ENCODE data around the gene YEATS4.

The YEATS4 gene

GRCh38 chr12:69341328-69341727 lies 18.2 kb upstream of the YEATS4 start:
- no peak for DNase-seq (ENCODE audit: extremely low read depth in 1 of 2, low read depth in 1 of 2)

GRCh38 chr12:69342421-69342820 lies 17.1 kb upstream of the YEATS4 start:
- no peak for DNase-seq (ENCODE audit: extremely low read depth in 1 of 2, low read depth in 1 of 2)

- no peak for DNase-seq (ENCODE audit: extremely low read depth in 1 of 2, low read depth in 1 of 2)
These were observed 16.2 kb upstream of the YEATS4 start for GRCh38 chr12:69343357-69343756.

GRCh38 chr12:69343885-69344612 lies 15.5 kb upstream of the YEATS4 start:
- no peak for DNase-seq (ENCODE audit: extremely low read depth in 1 of 2, low read depth in 1 of 2)

DNA sequence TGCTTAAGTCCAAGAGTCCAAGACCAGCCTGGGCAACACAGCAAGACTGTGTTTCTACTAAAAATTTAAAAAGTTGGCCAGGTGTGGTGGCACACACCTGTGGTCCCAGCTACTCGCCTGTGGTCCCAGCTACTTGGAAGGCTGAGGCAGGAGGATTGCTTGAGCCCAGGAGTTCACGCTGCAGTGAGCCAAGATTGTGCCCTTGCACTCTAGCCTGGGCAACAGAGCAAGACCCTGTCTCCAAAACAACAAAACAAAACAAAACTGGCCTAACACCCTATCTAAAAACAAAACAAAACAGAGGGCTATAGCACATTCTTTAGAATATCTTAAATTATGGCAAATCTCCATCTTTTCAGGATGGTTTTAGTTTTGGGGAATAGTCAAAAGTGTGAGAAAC lies 14.5 kb upstream of the YEATS4 start:
- no peak for DNase-seq (ENCODE audit: extremely low read depth in 1 of 2, low read depth in 1 of 2)

- DNase-seq (ENCODE audit: extremely low read depth in 1 of 2, low read depth in 1 of 2) = no peak
These were observed 13.8 kb upstream of the YEATS4 start for GRCh38 chr12:69345742-69346141.

- DNase-seq (ENCODE audit: extremely low read depth in 1 of 2, low read depth in 1 of 2) = no peak
These were observed 11.2 kb upstream of the YEATS4 start, which contains the start of gene LYZ for GRCh38 chr12:69348162-69348938. TSS of gene LYZ (plus strand) at chr12:69348381. CDS start at chr12:69348409, 28 bp downstream.

DNA sequence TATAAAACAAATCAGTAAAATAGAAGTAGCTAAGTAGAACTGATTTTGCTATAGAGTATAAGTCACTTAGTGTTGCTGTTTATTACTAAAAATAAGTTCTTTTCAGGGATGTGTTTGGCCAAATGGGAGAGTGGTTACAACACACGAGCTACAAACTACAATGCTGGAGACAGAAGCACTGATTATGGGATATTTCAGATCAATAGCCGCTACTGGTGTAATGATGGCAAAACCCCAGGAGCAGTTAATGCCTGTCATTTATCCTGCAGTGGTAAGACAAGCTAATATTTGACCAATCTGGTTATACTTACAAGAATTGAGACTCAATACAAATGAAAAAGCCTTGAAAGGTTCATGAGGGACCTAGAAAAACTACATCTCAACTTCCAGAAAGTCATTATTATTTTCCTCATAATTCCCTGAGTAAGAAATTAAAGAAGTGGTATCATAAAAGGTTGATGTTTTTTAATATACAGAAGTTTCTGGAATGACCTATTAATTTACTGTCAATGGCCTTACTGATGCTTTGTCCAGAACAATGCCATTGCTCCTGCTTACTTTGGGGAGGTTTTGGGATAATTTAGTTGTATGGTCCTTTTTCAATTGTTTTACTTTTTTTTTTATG lies 9.4 kb upstream of the YEATS4 start:
- no peak for DNase-seq (ENCODE audit: extremely low read depth in 1 of 2, low read depth in 1 of 2)

GRCh38 chr12:69350777-69351176 lies 8.8 kb upstream of the YEATS4 start:
- no peak for DNase-seq (ENCODE audit: extremely low read depth in 1 of 2, low read depth in 1 of 2)

GRCh38 chr12:69351462-69352236 lies 7.9 kb upstream of the YEATS4 start:
- DNase-seq (ENCODE audit: extremely low read depth in 1 of 2, low read depth in 1 of 2) = no peak

GRCh38 chr12:69352904-69353303 lies 6.6 kb upstream of the YEATS4 start:
- no peak for DNase-seq (ENCODE audit: extremely low read depth in 1 of 2, low read depth in 1 of 2)

DNA sequence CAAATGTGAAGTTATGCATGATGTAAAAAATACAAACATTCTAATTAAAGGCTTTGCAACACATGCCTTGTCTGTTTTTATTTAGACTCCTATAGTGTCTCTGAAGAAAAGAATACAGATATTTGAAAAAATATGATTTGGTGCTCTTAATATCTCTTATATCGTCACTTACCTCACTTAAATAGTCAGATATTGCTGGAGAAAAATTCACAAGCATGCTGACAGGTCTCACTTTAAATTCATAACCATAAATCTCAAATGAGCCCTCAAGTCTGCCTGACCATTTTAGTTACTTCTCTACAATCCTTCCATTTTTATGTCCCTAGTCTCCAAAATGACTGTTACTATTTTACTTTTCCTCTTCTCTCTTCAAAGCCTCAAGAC lies 5.4 kb upstream of the YEATS4 start:
- no peak for DNase-seq (ENCODE audit: extremely low read depth in 1 of 2, low read depth in 1 of 2)

GRCh38 chr12:69354556-69355187 lies 4.9 kb upstream of the YEATS4 start:
- DNase-seq (ENCODE audit: extremely low read depth in 1 of 2, low read depth in 1 of 2) = no peak

GRCh38 chr12:69355363-69356028 lies 4.0 kb upstream of the YEATS4 start:
- no peak for DNase-seq (ENCODE audit: extremely low read depth in 1 of 2, low read depth in 1 of 2)

- DNase-seq (ENCODE audit: extremely low read depth in 1 of 2, low read depth in 1 of 2) = no peak
These were observed 767 bp downstream of the YEATS4 start for GRCh38 chr12:69360348-69360672.

DNA sequence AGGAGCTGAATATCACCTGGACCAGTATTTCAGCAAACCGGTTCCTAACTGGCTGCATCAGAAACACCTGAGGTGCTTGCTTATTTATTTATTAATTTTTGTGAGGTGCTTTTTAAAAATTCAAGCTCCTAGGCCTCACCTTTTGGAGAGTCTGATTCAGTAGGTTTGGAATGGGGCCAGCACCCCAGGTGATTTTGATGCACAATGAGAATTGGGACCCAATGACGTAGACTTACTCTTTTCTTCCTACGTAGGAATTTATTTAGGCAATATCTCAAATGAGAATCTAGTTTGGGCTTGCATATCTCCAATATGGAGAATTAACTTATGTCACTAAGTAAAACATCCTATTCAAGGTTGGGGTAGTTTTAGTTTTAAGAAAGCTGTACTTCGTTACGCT lies 7.3 kb downstream of the YEATS4 start:
- DNase-seq (ENCODE audit: extremely low read depth in 1 of 2, low read depth in 1 of 2) = no peak

GRCh38 chr12:69368171-69368570 lies 8.6 kb downstream of the YEATS4 start:
- no peak for DNase-seq (ENCODE audit: extremely low read depth in 1 of 2, low read depth in 1 of 2)

GRCh38 chr12:69383074-69383473 lies 23.5 kb downstream of the YEATS4 start:
- no peak for DNase-seq (ENCODE audit: extremely low read depth in 1 of 2, low read depth in 1 of 2)

DNA sequence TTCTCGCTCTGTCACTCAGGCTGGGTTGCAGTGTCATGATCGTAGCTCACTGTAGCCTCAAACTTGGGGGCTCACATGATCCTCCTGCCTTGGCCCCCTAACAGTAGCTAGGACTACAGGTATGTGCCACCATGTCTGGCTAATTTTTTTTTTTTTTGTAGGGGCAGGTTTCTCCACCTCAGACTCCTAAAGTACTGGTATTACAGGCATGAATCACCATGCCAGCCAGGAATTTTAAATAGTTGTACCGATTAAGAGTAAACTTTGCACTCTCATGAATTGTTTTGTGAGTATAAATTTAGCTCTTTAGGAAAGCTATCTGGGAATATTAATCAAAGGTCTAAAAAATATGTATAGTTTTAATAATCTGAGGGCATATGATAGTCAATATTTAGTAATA lies 25.5 kb downstream of the YEATS4 start:
- no peak for DNase-seq (ENCODE audit: extremely low read depth in 1 of 2, low read depth in 1 of 2)

DNA sequence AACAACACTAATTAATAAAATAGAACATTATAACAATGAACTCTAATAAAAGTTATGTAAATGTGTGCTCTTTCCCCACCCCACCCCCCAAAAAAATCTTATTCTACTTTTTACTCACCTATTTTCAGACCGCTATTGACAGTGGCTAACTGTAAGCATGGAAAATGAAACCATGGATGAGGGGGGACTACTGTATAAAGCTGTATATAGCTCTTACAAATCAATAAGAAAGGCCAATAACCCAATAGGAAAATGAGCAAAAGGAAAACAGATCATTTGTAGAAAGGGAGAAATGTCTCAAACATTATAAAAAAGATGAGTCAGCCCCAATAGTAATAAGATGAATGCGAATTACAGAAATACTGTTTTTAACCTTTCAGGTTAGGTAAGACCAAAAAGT lies 27.4 kb downstream of the YEATS4 start:
- DNase-seq (ENCODE audit: extremely low read depth in 1 of 2, low read depth in 1 of 2) = no peak
